DND-41 (cell line): Measurements from ENCODE around the gene INPP5K.

Experiments
- ATAC-seq: fragments of 200-7000 bp; cut with Tn5 transposase; 3 replicates; pipeline ENCODE4 v1.9.1; 2021; ENCODE audit warnings: low read depth; ENCODE audit not compliant: insufficient read depth
- DNase-seq: peaks from one replicate; pipeline ENCODE4 v3.0.0-alpha.2; 2020
- H2AFZ ChIP-seq: 2 replicates; pipeline ENCODE4 v1.6.0; 2012; ENCODE audit warnings: low read depth, low read length
- H3K27ac ChIP-seq: 2 replicates; pipeline ENCODE4 v1.5.1; 2012; ENCODE audit warnings: low read length, inconsistent platforms
- H3K27me3 ChIP-seq: fragments of 200-600 bp; sonication (generic); 2 replicates; pipeline ENCODE4 v1.6.0; 2012; ENCODE audit warnings: low read length, mild to moderate bottlenecking, inconsistent platforms; ENCODE audit not compliant: insufficient read depth, poor library complexity
- H3K36me3 ChIP-seq: 2 replicates; pipeline ENCODE4 v1.5.1; 2012; ENCODE audit warnings: low read length, inconsistent platforms; ENCODE audit not compliant: insufficient read depth
- H3K4me1 ChIP-seq: 2 replicates; pipeline ENCODE4 v1.5.1; 2012; ENCODE audit warnings: mild to moderate bottlenecking, low read length; ENCODE audit not compliant: insufficient read depth
- H3K4me2 ChIP-seq: 2 replicates; pipeline ENCODE4 v1.6.0; 2012; ENCODE audit warnings: mild to moderate bottlenecking, moderate library complexity, low read length, inconsistent platforms; ENCODE audit not compliant: insufficient read depth
- H3K4me3 ChIP-seq, 2 experiments: fragments of 200-600 bp in 1 of 2; shearing (Covaris generic) in 1 of 2; 2 replicates each; pipeline ENCODE4 v1.5.1; 2012 to 2016; ENCODE audit warnings: inconsistent platforms in 2 of 2, low read length in 2 of 2, mild to moderate bottlenecking in 2 of 2, low read depth in 1 of 2, moderate library complexity in 1 of 2
- H3K79me2 ChIP-seq: 2 replicates; pipeline ENCODE4 v1.6.0; 2012; ENCODE audit warnings: low read length, inconsistent platforms; ENCODE audit not compliant: insufficient read depth
- H3K9ac ChIP-seq: 2 replicates; pipeline ENCODE4 v1.6.0; 2012; ENCODE audit warnings: low read depth, mild to moderate bottlenecking, inconsistent platforms, low read length, moderate library complexity
- H3K9me3 ChIP-seq: 2 replicates; pipeline ENCODE4 v1.5.1; 2012; ENCODE audit warnings: low read length, moderate library complexity, mild to moderate bottlenecking, inconsistent platforms; ENCODE audit not compliant: insufficient read depth, severe bottlenecking
- H4K20me1 ChIP-seq: 2 replicates; pipeline ENCODE4 v1.6.0; 2012; ENCODE audit warnings: low read length; ENCODE audit not compliant: insufficient read depth
- EZH2 ChIP-seq: IDR thresholded peaks from 3 replicates; pipeline ENCODE4 v1.6.1; 2012; ENCODE audit warnings: borderline replicate concordance, low read depth, mild to moderate bottlenecking, moderate library complexity, low read length, inconsistent platforms; ENCODE audit not compliant: severe bottlenecking
- TF ChIP-seq, protein P1 (sequence below): IDR thresholded peaks from 2 replicates; pipeline ENCODE4 v1.5.1; 2012; ENCODE audit warnings: borderline replicate concordance, low read length, moderate library complexity, mild to moderate bottlenecking; ENCODE audit not compliant: poor library complexity, severe bottlenecking; ENCODE audit errors: extremely low read depth

INPP5K gene

DNA sequence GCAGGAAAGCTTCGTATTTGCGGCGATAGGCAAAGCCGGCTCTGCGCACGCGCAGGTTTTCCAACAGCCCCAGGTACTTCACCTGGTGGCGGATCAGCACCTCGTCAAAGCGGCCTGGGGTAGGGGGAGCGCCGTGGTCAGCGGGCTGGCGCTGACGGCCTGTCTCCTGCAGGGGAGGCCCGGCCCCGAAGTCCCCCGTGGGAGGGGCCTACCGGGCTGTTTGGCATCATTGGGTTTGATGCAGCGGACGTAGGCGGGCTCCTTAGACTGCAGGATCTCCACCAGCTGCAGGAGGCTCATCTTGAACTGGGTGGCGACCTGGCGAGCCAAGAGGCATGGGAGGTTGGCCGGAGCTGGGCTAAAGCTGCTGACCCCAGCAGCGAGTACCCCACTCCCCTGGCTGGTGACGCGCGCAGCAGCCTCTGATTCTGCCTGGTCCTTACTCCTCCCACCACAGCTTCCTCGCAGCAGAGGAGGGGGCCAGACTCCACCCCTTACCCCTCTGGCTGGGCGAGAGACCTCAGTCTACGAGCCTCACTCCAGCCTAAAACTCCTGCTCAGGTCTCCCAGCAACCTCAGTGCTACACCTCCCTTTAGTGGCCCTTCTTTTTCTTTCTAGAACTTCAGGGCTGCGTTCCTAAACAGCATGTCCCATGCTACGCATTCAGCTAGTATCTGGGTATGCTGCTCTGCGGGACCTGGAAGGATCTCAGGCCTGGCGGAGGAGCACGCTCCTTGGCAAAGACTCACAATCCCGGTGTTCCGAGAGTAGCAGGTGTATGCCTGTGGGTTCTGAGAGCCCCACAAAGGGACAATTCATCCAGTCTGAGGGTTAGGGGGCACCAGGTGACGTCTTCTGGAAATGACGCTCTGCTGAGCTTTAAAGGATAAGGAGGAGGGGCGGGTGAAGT, 44.2 kb downstream of the INPP5K start:
- Histone ChIP-seq H3K9ac (no peak overlapping the region), H3K79me2 (no peaks in the 10 kb centered on the region), H3K36me3 (no peaks in the 10 kb centered on the region), H4K20me1 (0 out of 2 replicates have a peak, but pooled peaks cover 5% of the 10 kb centered on the region), H3K9me3 (no peaks in the 10 kb centered on the region), H2AFZ (no peak overlapping the region), H3K4me2 (no peak overlapping the region), H3K4me1 (no peaks in the 10 kb centered on the region), H3K27ac (no peak overlapping the region), H3K4me3 (no peak overlapping the region), H3K27me3 (no peaks in the 10 kb centered on the region)
- no peak for TF ChIP-seq EZH2
- TF ChIP-seq, protein P1, sequence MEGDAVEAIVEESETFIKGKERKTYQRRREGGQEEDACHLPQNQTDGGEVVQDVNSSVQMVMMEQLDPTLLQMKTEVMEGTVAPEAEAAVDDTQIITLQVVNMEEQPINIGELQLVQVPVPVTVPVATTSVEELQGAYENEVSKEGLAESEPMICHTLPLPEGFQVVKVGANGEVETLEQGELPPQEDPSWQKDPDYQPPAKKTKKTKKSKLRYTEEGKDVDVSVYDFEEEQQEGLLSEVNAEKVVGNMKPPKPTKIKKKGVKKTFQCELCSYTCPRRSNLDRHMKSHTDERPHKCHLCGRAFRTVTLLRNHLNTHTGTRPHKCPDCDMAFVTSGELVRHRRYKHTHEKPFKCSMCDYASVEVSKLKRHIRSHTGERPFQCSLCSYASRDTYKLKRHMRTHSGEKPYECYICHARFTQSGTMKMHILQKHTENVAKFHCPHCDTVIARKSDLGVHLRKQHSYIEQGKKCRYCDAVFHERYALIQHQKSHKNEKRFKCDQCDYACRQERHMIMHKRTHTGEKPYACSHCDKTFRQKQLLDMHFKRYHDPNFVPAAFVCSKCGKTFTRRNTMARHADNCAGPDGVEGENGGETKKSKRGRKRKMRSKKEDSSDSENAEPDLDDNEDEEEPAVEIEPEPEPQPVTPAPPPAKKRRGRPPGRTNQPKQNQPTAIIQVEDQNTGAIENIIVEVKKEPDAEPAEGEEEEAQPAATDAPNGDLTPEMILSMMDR: no peak
- no peak for ATAC-seq
- no peak for DNase-seq

DNA sequence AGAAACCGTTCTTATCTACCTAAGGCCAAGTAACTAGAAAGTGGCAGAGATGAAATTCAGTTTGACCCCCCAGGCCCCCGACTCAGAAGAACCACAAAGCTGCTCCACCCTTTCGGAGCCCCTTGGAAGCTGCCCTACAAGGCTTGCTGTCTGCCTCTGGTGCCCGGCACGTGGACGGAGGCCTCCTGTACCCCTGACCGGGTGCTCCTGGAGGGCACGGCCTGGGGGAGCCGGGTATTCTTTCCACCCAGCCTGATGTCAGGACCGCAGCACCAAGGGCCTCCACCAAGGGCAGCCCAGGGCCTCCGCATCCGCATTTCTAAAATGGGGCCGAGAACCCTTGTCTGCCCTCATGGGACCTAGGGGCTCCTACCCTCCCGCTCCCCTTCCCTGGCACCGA, 44.9 kb downstream of the INPP5K start:
- Histone ChIP-seq H3K36me3 (no peaks in the 10 kb centered on the region), H3K9ac (no peak overlapping the region), H3K27me3 (no peaks in the 10 kb centered on the region), H3K9me3 (no peaks in the 10 kb centered on the region), H3K79me2 (no peaks in the 10 kb centered on the region), H2AFZ (no peak overlapping the region), H4K20me1 (0 out of 2 replicates have a peak, but pooled peaks cover 5% of the 10 kb centered on the region), H3K4me3 (no peak overlapping the region), H3K4me2 (no peak overlapping the region), H3K27ac (no peak overlapping the region), H3K4me1 (no peaks in the 10 kb centered on the region)
- TF ChIP-seq, protein P1: no peak
- no peak for TF ChIP-seq EZH2
- DNase-seq: no peak
- no peak for ATAC-seq

DNA sequence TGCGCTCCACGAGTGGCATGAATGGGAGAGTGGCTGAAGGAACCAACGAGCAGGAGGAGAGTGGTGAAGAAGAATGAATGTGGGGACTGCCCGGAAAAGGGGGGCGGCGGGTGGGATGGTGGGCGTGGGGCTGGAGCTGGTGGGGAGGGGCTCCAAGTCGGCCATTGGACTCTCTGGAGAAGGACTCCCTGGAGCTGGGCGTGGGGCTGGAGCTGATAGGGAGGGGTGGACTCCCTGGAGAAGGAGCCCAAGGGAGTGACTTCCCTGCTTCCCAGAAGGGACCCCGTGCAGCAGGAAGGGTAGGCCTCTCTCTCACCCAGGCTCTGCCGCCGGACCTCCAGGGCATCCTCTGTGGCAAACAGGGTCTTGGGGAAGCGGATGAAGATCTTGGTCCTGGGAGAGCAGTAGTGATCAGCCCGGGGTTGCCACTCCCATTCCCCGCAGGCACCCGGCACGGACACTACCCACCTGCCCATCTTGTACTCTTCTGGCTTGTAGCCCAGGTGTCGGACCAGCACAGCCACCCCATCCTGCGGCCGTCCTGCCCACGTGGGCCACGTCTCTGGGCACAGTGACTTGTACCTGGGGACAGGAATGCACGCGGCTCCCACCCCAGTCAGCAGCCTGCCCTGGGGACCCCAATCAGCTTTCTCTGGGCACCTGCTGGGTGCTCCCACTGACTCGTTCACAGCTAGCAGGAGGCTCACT, 45.5 kb downstream of the INPP5K start:
- no peaks in the 10 kb centered on the region for H3K9me3 ChIP-seq
- no peaks in the 10 kb centered on the region for H3K4me1 ChIP-seq
- no peaks in the 10 kb centered on the region for H3K79me2 ChIP-seq
- no peak for TF ChIP-seq EZH2
- TF ChIP-seq, protein P1: no peak
- H3K9ac ChIP-seq: no peak overlapping the region
- ATAC-seq (no peak), DNase-seq (no peak)
- H3K36me3 ChIP-seq: no peaks in the 10 kb centered on the region
- no peak overlapping the region for H3K4me2 ChIP-seq
- no peaks in the 10 kb centered on the region for H3K27me3 ChIP-seq
- 0 out of 2 replicates have a peak, but pooled peaks cover 5% of the 10 kb centered on the region for H4K20me1 ChIP-seq
- no peak overlapping the region for H3K27ac ChIP-seq
- H2AFZ ChIP-seq: no peak overlapping the region
- no peak overlapping the region for H3K4me3 ChIP-seq
